NT2/D1 (cell line): ENCODE data around the gene HOXC10.

ENCODE experiments used
- SUZ12 ChIP-seq: IDR thresholded peaks from 2 replicates; pipeline ENCODE4 v1.6.1; 2011; ENCODE audit not compliant: insufficient read length, insufficient read depth; ENCODE audit errors: extremely low read depth
- YY1 ChIP-seq: IDR thresholded peaks from 2 replicates; pipeline ENCODE4 v1.6.1; 2011; ENCODE audit not compliant: insufficient read length, insufficient read depth
- ZNF274 ChIP-seq: IDR thresholded peaks from 2 replicates; pipeline ENCODE4 v1.6.1; 2011; ENCODE audit warnings: mild to moderate bottlenecking, low read depth, low read length

GRCh38 chr12:53956914-53957536 lies 27.9 kb upstream of the HOXC10 start:
- no peak for TF ChIP-seq ZNF274
- TF ChIP-seq YY1 = no peak
- TF ChIP-seq SUZ12 = peak; percentile 58
